HG03460 (cell line): ENCODE data around the gene AMDHD1.

ENCODE experiments used
- ATAC-seq: cut with Tn5 transposase; IDR thresholded peaks from one replicate; pipeline ENCODE4 v1.9.1; 2021; ENCODE audit not compliant: unreplicated experiment

The AMDHD1 gene

GRCh38 chr12:95994476-95994875 is 51.3 kb downstream of the AMDHD1 start:
- no peak for ATAC-seq

GRCh38 chr12:95995238-95996031 is 52.3 kb downstream of the AMDHD1 start:
- ATAC-seq, result no peak

GRCh38 chr12:95996034-95996658 is 53.0 kb downstream of the AMDHD1 start, which contains the start of gene HAL:
HAL (minus strand) TSS chr12:95996344; CDS start chr12:95995910, 434 bp downstream.
- ATAC-seq, result no peak

- ATAC-seq, result no peak
These were observed 54.1 kb downstream of the AMDHD1 start for GRCh38 chr12:95997276-95997675.

GRCh38 chr12:95997911-95998510 is 54.9 kb downstream of the AMDHD1 start:
- ATAC-seq, result no peak

- peak; percentile 92 for ATAC-seq
These were observed 55.6 kb downstream of the AMDHD1 start for GRCh38 chr12:95998611-95999286.

GRCh38 chr12:95999484-95999883 is 56.4 kb downstream of the AMDHD1 start:
- no peak for ATAC-seq

- ATAC-seq, result no peak
These were observed 57.7 kb downstream of the AMDHD1 start for GRCh38 chr12:96000858-96001257.

- no peak for ATAC-seq
These were observed 63.6 kb downstream of the AMDHD1 start for GRCh38 chr12:96006727-96007126.

- no peak for ATAC-seq
These were observed 64.6 kb downstream of the AMDHD1 start for GRCh38 chr12:96007729-96008128.

GRCh38 chr12:96014943-96015599 is 71.9 kb downstream of the AMDHD1 start:
- ATAC-seq, result no peak

- ATAC-seq, result no peak
These were observed 72.5 kb downstream of the AMDHD1 start for GRCh38 chr12:96015672-96016071.
